Measurements from ENCODE around the gene TTN. TPM values are rescaled to one million over a fixed set of nuclear protein-coding genes. Genes with fewer than 3 reads are reported as not detected.

Gene TTN
- 0.13 and 0.22 TPM in 2 replicates for total RNA-seq

DNA sequence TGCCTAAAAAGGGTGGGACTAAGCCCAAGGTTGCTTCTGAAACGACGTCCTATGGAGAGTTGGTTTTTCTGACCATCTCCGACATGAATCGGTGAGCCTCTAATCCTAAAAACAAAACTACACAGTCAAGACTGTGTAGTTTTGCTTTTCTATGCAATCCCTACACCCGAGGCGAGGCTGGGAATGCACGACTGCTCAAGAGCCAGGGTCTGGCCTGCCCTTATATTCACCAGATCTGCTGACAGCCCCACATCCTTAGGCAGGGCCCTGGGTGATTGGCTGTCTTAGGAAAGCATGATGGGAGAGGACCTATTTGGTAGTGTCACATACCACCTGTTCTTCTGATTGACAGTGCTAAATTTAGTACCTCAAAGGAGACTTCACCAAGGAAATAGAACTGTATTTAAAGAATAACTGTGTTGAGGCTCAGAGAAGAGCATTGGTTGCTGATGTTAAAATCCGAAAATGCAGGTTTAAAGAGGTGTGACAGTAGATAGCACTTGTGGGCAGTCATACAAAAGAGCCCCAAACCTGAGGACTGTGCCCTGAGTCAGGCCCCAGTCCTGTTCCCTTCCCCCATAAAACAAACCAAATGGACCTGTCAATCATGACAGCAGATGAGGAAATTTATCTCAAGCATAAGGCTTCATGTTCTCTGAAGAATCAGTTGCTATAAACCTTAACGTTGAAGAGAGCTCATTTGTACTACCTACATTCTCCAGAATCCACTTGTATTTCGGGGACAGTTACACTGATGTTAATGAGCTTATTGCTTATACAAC, at the start of gene TTN:
TTN (minus strand) TSS at position 197 of the 782 bp plus-strand sequence. CDS start 2,781 bp downstream, outside the sequence.

DNA sequence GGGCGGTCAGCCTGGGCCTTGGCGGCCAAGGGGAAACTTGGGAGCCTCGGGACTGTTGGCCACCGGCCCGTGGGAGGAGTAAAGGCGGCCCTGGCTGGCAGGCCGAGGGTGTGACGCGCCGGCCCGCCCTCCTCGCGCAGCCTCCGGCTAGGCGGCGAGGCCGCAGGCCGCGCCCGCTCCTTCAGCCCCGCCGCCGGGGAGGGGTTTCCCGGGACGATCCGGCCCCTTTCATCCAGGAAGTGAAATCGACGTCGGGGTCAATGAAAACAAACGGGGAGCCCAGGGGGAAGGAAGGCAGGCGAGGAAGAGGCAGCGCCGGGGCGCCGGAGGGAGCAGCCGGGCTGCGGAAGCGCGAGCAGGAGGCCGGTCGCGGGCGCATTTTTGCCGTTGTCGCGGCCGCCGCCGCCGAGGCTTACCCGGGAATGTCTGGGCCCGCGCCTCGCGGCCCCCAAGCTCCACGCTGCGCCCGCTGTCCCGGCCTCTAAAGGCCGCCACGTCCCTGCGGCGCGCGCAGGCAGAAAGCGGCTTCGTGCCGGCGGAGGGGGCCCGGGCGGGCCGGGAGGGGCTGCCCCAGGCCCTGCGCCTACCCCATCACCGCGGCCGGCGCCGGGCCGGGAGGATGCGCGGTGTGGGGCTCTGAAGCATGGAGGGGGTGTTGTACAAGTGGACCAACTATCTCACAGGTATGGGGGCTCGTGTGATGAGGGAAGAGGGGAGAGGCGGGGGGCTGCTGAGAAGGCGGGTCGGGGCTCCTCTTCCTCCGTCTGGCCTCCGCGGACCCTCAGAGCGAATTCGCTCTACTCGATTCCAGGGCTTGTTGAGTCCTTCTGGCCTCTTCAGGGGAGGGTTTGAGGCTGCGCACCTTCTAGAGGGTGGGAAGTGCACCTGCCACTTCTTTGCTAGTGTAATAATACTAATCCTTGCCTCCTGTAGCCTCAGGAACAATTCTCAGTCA, 326.7 kb downstream of the TTN start, which contains the start of gene PLEKHA3:
PLEKHA3 (plus strand) TSS at position 231 of the 955 bp plus-strand sequence; CDS start at position 644, 413 bp downstream.

DNA sequence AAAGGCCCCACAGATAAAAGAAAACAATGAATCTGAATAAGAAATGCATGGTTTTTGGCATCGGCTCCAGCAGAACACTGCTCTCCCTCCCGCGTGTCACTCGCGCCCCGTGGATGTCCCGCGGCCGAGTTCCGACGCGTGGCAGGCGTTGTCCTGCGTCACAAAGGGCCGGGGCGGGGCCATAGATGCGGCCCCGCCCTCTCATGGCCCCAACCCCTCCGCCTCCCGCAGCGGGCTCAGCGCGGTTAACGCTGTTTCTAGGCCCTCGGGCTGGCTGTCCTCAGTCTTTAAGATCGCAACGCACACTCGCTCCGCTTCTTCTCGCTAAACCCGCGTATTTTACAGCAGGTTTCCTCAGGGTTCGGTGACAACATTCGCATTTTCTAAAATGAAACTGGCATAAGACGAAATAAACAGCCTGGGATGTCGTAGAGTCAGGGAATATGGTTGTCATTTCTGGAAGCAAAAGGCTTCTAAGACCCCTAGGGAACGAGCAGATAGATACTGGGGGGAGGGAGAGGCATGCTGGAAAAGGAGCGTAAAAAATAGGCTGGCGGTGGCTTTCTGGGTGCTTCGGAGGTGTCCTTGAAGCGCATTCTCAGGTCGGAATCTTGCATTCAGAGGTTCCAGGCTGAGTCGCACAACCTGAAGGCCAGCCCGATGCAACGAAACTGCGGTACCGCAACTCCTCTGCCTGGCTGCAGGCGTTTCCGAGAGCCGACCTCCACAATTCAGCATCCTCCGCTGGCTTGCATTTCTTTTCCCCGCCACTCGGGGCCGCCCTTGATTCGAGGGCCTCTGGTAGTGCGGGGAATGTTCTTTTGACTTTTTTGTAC, 328.6 kb downstream of the TTN start, which contains the start of gene FKBP7:
FKBP7 (minus strand) TSS at position 162 of the 836 bp plus-strand sequence; CDS start at position 61, 101 bp downstream.

Other genes starting within 250 kb of the TTN start
- 0.11 and 0.39 TPM in 2 replicates for gene CCDC141, start 242.7 kb upstream of the TTN start, total RNA-seq

Data from articular chondrocyte of knee joint (primary cell).